Lower lobe of right lung (tissue), 2 donors: ENCODE data around the gene TNIP3. TPM values are rescaled to one million over a fixed set of nuclear protein-coding genes. Genes with fewer than 3 reads are reported as not detected.

Experiments used
- ATAC-seq, 2 donors: fragments of 200-7000 bp; cut with Tn5 transposase; one replicate each; pipeline ENCODE4 v1.9.1; 2020 to 2022; ENCODE audit warnings: mild to moderate bottlenecking in 2 of 2, moderate library complexity in 2 of 2
- DNase-seq: peaks from one replicate; pipeline ENCODE4 v3.0.0-alpha.2; 2020
- H3K27ac ChIP-seq: fragments of 200-600 bp; one replicate; pipeline ENCODE4 v1.8.0; 2022
- H3K27me3 ChIP-seq: fragments of 200-600 bp; one replicate; pipeline ENCODE4 v1.8.0; 2022; ENCODE audit warnings: low read depth
- H3K36me3 ChIP-seq: fragments of 200-600 bp; one replicate; pipeline ENCODE4 v1.8.0; 2022; ENCODE audit warnings: mild to moderate bottlenecking
- H3K4me1 ChIP-seq: fragments of 200-600 bp; one replicate; pipeline ENCODE4 v1.8.0; 2022
- H3K4me3 ChIP-seq: fragments of 200-600 bp; one replicate; pipeline ENCODE4 v1.8.0; 2022; ENCODE audit warnings: mild to moderate bottlenecking
- H3K9me3 ChIP-seq: fragments of 200-600 bp; one replicate; pipeline ENCODE4 v1.8.0; 2022
- intact Hi-C: fragments of 100-400 bp; cut with DNase I; formaldehyde crosslinking; loops from one replicate; pipeline ENCODE4 v1.11.0; 2022
- total RNA-seq: library from RNA; stranded (reverse); fragmentation: NEBNext Ultra II Directional; extraction: Animal tissue kit (Norgen Biotek cat#: 25700); gene quantifications from one replicate; pipeline ENCODE4 v1.2.1, GENCODE V29; 2021
- TF ChIP-seq, protein P1 (sequence below): fragments of 200-600 bp; IDR thresholded peaks from one replicate; pipeline ENCODE4 v1.8.0; 2022; ENCODE audit warnings: antibody characterized with exemption, mild to moderate bottlenecking
- donor health status: DM: no; HTN: yes; CAD: no; lungs with severe emphysema.

Gene TNIP3
- total RNA-seq, 1 donor from 2014 or later = 0.95 TPM

DNA sequence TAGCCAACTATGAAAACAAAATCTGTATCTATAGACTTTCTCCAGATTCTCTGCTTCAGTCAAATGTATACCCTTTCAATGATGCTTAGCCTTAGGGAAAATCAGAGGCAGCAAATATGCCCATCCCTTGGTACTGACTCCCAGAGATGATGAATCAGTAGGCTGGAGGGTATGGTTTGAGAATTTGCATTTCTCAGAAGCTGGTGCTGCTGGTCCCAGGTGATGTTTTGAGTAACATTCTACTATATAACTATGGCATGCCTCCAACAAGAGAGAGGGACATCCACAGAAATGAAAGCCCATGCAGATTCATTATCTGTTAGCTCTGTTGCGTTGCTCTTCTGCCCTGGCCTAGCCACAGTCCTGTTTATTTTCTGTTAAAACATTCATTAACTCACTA lies 13.6 kb downstream of the TNIP3 start:
- no peaks in the 10 kb centered on the region for H3K27me3 ChIP-seq
- TF ChIP-seq, protein P1, sequence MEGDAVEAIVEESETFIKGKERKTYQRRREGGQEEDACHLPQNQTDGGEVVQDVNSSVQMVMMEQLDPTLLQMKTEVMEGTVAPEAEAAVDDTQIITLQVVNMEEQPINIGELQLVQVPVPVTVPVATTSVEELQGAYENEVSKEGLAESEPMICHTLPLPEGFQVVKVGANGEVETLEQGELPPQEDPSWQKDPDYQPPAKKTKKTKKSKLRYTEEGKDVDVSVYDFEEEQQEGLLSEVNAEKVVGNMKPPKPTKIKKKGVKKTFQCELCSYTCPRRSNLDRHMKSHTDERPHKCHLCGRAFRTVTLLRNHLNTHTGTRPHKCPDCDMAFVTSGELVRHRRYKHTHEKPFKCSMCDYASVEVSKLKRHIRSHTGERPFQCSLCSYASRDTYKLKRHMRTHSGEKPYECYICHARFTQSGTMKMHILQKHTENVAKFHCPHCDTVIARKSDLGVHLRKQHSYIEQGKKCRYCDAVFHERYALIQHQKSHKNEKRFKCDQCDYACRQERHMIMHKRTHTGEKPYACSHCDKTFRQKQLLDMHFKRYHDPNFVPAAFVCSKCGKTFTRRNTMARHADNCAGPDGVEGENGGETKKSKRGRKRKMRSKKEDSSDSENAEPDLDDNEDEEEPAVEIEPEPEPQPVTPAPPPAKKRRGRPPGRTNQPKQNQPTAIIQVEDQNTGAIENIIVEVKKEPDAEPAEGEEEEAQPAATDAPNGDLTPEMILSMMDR = no peak
- H3K27ac ChIP-seq = peak overlapping the region; percentile 15
- H3K36me3 ChIP-seq = no peaks in the 10 kb centered on the region
- H3K9me3 ChIP-seq = no peaks in the 10 kb centered on the region
- ATAC-seq (peak in 1 of 2 donors; percentile 39), DNase-seq (no peak)
- no peak overlapping the region for H3K4me3 ChIP-seq
- H3K4me1 ChIP-seq = peaks cover 17% of the 10 kb centered on the region
- intact Hi-C loops = no loop called here

DNA sequence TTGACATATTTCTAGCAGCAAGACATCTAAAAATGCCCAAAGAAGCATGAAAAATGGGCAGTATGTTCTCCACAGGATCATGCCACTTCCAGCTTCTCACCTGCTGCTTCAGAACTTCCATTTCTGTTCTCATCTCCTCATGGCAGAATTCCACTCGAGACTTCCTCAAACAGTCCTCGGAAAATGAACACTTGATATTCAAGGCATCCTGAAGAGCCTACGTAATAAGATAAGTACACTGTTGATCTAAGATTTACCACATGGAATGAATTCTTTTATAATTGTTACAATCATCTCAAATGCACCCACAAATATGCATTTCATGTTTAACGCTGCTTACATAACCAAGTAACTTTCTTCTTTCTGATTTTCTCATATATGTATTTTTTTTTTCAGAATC lies 14.1 kb downstream of the TNIP3 start:
- ATAC-seq = peak; percentile 80 to 86
- intact Hi-C loops = no loop called here
- peak overlapping the region; percentile 15 for H3K27ac ChIP-seq

DNA sequence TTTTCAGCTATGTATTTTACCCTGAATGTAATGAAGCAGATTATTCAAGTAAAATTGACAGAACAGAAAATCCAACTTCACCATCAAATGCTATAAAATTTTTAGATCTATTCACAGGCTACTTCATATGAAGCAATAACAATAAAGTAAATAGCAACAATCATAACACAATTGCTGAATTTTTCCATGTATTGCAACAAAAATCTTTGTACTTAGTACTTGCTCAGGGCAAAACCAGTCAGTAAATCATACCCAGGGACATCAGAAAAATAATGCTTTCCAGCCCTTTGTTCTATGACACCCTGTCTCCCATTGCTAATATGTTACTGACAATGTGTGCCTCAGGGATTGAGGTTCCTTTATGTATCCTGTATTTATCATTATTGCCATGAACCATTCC lies 15.5 kb downstream of the TNIP3 start:
- intact Hi-C loops = no loop called here
- H3K36me3 ChIP-seq = no peaks in the 10 kb centered on the region
- H3K27ac ChIP-seq = no peak overlapping the region
- H3K9me3 ChIP-seq = no peaks in the 10 kb centered on the region
- ATAC-seq (no peak), DNase-seq (no peak)
- TF ChIP-seq, protein P1 = no peak
- H3K4me1 ChIP-seq = peaks cover 3% of the 10 kb centered on the region
- H3K27me3 ChIP-seq = no peaks in the 10 kb centered on the region
- H3K4me3 ChIP-seq = no peak overlapping the region

More for the DNA sequence above, 14.1 kb downstream of the TNIP3 start:
- Histone ChIP-seq H3K4me1 (peaks cover 16% of the 10 kb centered on the region), H3K4me3 (no peak overlapping the region), H3K27me3 (no peaks in the 10 kb centered on the region), H3K9me3 (no peaks in the 10 kb centered on the region), H3K36me3 (no peaks in the 10 kb centered on the region)
- DNase-seq = no peak
- TF ChIP-seq, protein P1 = no peak

DNA sequence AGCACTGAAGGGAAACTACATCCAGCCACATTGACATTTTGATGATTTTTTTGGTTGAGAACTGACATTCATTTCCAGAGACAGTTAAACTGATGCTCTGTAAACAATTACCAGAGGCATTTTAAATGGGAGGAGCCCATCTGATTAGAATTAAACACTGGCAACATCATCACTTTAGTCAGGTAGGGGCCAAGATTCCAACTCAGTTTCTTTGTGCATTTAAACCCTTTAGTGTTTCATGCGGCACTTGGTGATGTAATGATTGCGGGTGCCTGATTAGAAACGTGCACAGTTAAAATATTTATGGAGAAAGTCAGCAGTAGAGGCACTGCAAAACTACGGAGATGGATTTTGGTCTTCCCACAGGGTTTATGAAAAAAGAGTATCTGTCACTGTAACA lies 16.1 kb downstream of the TNIP3 start:
- Histone ChIP-seq H3K4me3 (no peak overlapping the region), H3K27me3 (no peaks in the 10 kb centered on the region), H3K27ac (no peak overlapping the region), H3K9me3 (no peaks in the 10 kb centered on the region), H3K4me1 (no peaks in the 10 kb centered on the region), H3K36me3 (no peaks in the 10 kb centered on the region)
- TF ChIP-seq, protein P1 = no peak
- DNase-seq (no peak), ATAC-seq (no peak)
- intact Hi-C loops = no loop called here

DNA sequence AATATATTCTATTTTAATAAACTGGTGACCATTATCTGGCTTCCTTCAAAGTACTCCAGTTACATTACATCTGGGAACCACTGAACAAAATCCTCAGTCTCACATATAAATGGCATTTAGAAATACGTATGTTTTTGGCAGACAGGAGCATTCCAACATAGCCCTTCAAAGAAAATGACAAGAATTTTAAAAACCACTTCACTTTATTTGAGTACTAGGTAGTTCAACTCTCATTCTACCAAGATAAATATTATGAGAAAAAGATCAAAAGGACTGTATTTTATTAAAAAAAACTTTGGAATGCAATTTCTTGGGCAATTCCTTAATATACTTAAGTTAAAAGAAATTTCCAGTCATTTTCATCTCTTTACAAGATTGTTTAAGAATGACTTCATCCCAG lies 17.6 kb downstream of the TNIP3 start:
- H3K9me3 ChIP-seq = no peaks in the 10 kb centered on the region
- TF ChIP-seq, protein P1 = no peak
- H3K27me3 ChIP-seq = no peaks in the 10 kb centered on the region
- intact Hi-C loops = no loop called here
- ATAC-seq = peak; percentile 55 to 82
- H3K4me1 ChIP-seq = no peaks in the 10 kb centered on the region
- no peak overlapping the region for H3K27ac ChIP-seq
- no peak for DNase-seq
- H3K4me3 ChIP-seq = no peak overlapping the region
- H3K36me3 ChIP-seq = no peaks in the 10 kb centered on the region

DNA sequence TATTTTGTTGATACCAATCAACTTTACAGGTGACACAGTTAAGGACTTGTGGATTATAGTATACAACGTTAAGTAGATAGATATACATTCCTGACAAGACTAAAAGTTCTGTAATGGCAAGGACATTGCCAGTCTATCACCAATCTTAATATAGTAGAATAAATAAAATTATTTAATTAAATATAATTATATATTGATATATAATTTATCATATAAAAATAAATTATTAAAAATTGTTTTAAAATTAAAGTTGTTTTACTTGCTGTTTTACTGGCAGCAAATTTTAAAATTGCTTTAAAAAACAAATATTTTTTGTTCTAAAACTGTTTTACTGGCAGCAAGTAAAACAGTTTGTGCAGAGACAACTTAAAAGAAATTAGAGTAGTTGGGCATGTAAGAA lies 18.7 kb downstream of the TNIP3 start:
- H3K27ac ChIP-seq = no peak overlapping the region
- H3K4me3 ChIP-seq = no peak overlapping the region
- no peaks in the 10 kb centered on the region for H3K27me3 ChIP-seq
- no peak for DNase-seq
- intact Hi-C loops = no loop called here
- H3K4me1 ChIP-seq = no peaks in the 10 kb centered on the region
- TF ChIP-seq, protein P1 = no peak
- no peak for ATAC-seq
- H3K36me3 ChIP-seq = no peaks in the 10 kb centered on the region
- H3K9me3 ChIP-seq = no peaks in the 10 kb centered on the region
